Endometrial microvascular endothelial cells (primary cell): ENCODE measurements around the gene PITX2. TPM values are rescaled to one million over a fixed set of nuclear protein-coding genes. Genes with fewer than 3 reads are reported as not detected.
"Not testable (repeated sequence)": the region's sequence is repeated elsewhere in the genome, so short reads cannot be mapped to it uniquely, and the experiment has no call there.

Experiments
- in situ Hi-C: cut with HindIII; loops from 2 replicates; pipeline ENCODE4 v1.10.0; 2017; ENCODE audit warnings: low sequenced_read_pairs, low pct_unique_long_range_greater_than_20kb; ENCODE audit errors: inconsistent ontology term
- total RNA-seq: library from RNA; depleted of rRNA; stranded (reverse); fragments of >200 nt; gene quantifications from one replicate; pipeline ENCODE4 v1.2.3, GENCODE V29; 2015; ENCODE audit errors: inconsistent ontology term

The PITX2 gene
- total RNA-seq, 1 donor from 2014 or later = not detected

- in situ Hi-C loops = no loop called here
Observed at GRCh38 chr4:110586131-110586850, 36.6 kb downstream of the PITX2 start.

GRCh38 chr4:110576696-110577095 lies 46.2 kb downstream of the PITX2 start:
- in situ Hi-C loops = not testable (repeated sequence)

Other genes starting within 250 kb of the PITX2 start
- gene ENPEP, start 146.9 kb downstream of the PITX2 start, total RNA-seq = 0.56 TPM